ENCODE results near the gene LEMD2.

DNA sequence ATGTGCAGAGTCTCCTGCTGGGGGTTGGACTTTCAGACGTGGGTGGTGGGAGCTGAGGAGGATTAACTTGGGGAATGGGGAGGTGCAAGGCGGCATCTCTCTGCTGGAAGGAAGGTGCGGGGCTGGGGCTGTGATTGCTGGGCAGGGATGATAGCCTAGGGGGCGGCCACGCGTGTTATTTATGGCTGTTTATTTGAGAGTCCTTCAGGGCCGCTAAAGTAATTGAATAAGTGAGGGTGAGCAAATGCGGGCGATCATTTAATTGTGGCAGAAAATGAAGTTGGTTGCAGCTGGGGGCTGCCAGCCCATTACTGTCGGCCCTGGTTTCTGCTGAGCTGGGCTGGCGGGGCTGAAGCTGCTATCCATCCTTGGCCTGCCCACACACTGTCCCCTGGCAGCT is 34.7 kb downstream of the LEMD2 start:
- TF ChIP-seq CTCF (conservative IDR thresholded peaks at IDR 0.05 in 1 of 2, IDR thresholded peaks at IDR 0.05 in 1 of 2; ENCODE audit: low read depth in 1 of 2, low read length in 2 of 2) (no peak), EZH2 (IDR thresholded peaks at IDR 0.05; ENCODE audit: low read length, missing control alignments) (no peak)
